ENCODE results near the gene RXRA.
"Not testable (repeated sequence)": the region's sequence is repeated elsewhere in the genome, so short reads cannot be mapped to it uniquely, and the experiment has no call there.

Gene RXRA

GRCh38 chr9:134294153-134295071 is 31.8 kb upstream of the RXRA start:
- FAIRE-seq, result no peak

DNA sequence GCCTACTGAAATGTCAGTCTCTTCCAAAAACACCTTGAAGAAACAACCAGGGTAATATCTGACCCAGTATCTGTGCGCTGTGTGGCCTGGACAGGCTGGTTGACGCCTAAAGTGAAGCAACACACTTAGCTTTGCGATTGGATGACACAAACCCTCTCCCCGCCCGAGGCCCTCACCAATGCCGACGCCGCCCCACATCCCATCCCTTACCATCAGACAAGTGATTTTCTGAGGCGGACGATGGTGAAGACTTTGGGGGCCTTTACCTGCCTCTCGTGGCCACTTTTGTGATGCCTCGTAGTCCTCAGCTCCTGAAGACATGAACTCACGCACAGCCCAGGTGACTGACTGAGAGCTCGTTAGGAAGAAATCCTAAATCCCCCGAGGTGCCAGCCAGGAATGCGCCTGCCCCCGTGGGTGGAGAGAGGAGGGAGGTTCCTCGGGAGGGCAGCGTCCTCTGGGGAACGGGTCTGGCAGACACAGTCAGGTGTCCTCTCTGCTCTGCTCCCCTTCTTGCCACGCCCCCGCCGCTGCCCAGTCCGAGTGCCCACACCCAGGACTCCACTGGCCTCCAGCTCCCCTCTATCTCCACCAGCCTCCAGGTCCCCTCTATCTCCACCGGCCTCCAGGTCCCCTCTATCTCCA is 31.0 kb upstream of the RXRA start:
- no peak for FAIRE-seq

GRCh38 chr9:134295746-134296250 is 30.5 kb upstream of the RXRA start:
- no peak for FAIRE-seq

DNA sequence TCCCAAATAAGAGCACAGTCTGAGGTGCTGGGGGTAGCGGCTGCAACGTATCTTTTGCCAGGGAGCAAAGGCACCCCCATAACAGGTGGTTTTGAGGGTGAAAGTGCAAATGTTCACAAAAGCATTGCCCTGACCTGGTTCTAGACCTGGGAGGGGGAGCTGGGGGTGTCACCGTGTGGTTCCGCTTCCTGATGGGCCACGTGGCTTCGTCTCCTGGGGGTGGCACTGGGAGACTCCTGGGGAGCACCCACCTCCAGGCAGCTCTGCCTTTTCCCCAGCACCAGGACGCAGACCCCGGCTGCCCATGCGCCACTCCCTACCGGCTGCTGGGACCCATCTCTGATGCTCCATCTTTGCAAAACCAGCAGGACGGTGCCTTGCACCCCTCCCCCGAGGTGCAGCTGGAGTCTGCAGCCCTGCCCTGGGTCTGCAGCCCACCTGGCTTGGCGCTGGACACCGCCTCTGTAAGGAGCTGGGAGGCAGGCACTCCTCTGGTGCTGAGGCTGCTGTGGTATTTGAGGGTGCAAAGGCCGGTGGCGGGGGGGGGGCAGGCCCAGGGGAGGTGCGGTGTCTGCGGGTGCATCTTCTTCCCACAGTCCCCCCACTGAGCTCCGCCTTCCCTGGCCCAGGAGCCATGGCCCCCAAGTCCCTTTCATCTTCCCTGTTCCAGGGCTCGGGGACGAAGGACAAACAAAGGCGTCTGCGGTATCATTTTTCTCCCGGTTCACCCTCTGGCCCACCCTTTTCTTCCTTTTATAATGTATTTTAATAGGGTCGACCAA is 29.8 kb upstream of the RXRA start:
- no peak for FAIRE-seq

GRCh38 chr9:134297083-134297410 is 29.2 kb upstream of the RXRA start:
- no peak for FAIRE-seq

- no peak for FAIRE-seq
Observed at GRCh38 chr9:134297576-134297975, 28.7 kb upstream of the RXRA start.

DNA sequence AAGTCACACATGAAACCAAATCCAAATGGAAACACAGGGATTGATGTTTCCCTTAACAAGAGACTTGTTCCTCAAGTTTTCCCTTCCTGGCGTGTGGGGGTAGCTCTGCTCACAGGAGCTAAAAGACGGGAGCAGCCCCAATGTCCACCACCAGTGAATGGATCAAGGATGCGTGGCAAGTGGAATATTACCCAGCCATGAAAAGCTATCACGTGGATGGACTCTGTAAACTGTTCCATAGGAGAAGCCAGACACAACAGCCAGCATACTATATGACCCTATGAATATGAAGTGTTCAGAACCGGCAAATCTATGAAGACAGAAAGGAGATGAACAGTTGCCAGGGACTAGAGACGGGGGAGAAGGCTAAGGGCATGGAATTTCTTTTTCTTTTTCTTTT is 28.3 kb upstream of the RXRA start:
- no peak for FAIRE-seq

DNA sequence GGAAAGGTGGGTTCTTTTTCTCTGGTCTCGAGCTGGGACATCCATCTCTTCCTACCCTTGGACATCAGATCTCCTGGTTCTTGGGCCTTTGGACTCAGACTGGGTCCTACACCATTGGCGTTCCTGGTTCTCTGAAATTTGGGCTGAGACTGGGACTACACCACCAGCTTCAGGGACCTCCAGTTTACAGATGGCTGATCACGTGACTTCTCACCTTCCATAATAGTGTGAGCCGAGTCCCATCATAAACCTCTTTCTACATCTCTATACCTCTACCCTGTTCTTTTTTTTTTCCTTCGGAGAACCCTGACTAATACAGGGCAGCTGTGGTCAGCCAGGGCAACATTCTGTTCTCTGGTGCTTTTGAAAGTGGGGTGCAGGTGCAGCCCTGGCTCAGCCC is 27.2 kb upstream of the RXRA start:
- FAIRE-seq, result no peak

GRCh38 chr9:134299883-134300282 is 26.4 kb upstream of the RXRA start:
- FAIRE-seq, result no peak

GRCh38 chr9:134301387-134302129 is 24.7 kb upstream of the RXRA start:
- FAIRE-seq, result no peak

GRCh38 chr9:134302130-134302817 is 24.0 kb upstream of the RXRA start:
- FAIRE-seq, result peak; percentile 87

DNA sequence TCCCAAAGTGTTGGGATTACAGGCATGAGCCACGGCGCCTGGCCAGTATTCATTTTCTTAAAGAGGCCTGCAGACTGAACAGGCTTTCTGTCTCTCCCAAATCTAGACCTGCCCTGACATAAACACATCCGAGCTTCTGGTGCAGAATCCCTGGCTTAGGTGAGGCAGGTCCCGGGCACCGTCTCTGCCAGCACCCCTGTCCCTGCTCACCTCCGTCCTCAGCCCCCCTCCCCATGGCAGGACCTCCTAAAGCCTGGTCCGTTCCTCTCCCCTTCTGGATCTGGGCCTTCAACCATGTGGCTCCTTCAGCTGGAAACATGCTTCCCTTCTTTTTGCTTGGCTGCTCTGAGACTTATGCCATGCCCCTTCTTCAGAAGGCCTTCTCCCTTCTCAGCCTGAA is 22.7 kb upstream of the RXRA start:
- no peak for FAIRE-seq

DNA sequence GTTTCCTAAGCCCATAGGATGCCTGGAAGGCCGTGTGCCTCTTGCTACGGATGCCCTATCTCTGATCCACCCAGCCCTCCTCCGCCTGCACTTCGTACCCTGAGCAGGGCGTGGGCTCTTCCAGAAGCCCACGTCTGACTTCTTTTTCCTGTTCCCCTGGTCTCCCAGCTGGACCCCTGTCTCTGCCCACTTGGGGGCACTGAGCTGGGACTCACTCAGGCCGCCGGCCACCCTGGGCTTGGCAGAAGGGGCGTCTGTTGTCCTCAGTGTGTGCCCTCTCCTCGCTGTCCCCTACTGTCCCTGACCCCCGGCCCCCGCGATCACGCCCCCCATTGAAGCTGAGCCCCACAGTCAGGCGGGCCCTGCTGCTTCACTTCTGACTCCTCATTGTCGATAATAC is 22.0 kb upstream of the RXRA start:
- FAIRE-seq, result no peak

DNA sequence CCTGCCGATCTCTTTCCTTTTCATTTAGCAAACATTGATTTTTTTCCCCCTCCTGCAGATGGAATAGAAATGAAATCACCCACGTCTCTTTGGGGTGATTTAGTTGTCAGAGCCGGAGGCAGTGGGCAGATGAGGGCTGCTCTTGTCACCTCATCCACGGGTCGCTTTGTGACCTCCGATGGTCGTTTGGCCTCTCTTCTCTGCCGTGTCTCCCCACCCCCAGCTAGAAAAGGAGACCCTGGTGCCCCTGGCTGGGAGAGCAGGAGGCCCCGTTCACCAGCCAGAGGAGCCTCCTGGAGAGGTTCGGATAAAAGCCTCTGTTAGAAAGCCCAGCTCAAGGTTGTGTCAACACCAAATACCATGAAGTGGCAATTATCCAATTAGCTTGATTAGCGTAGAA is 21.6 kb upstream of the RXRA start:
- FAIRE-seq, result no peak

DNA sequence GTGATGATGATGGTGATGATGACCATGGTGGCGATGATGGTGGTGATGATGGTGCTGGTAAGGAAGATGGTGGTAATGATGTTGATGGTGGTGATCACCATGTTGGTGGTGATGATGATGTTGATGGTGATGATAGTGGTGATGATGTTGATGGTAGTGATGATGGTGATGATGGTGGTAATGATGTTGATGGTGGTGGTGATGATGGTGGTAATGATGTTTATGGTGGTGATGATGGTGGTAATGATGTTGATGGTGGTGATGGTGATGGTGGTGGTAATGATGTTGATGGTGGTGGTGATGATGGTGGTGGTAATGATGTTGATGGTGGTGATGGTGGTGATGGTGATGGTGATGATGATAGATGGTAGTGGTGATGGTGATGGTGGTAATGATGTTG is 20.7 kb upstream of the RXRA start:
- FAIRE-seq, result no peak

- FAIRE-seq, result peak; percentile 26
Observed at GRCh38 chr9:134306042-134306441, 20.2 kb upstream of the RXRA start.

GRCh38 chr9:134306636-134307600 is 19.3 kb upstream of the RXRA start:
- FAIRE-seq, result no peak

DNA sequence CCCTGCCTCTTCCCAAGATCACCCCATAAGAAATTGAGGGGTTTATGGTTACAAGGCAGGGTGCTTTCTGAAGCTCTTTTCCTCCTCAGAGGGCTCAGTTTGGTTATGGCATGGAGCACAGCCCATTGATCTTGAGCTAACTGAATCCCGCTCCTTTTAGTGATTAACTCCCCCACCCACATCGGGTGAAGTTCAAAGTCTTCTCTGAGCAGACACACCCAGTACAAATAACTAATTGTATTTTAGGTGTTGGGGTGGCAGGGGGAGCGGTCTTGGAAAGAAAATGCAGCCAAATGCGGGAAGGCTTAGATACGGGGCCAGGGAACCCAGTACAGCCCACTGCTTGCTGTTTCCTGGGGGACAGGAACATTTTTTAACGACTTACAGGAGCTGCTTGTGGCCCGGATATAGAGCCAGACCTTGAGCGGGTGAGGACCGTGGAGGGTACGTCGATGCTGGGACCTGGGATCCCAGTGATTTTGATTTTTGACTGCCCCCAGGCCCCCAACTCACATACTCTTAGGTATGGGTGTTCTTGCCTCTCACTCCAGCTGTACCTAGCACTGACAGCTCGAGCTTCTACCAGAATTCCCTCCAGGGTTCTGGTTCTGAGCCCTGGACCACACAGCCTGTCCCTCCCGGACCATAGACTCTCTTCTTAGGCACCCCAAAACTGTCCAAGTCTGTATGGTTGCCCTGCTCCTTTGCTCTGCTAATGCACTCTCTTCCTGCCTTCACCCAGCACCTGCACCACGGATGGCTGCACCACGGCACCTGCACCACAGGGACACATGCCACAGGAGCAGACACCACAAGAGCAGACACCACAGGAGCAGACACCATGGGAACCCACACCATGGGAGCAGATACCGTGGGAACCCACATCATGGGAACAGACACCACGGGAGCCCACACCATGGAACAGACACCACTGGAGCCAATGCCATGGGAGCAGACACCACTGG is 18.3 kb upstream of the RXRA start:
- no peak for FAIRE-seq

DNA sequence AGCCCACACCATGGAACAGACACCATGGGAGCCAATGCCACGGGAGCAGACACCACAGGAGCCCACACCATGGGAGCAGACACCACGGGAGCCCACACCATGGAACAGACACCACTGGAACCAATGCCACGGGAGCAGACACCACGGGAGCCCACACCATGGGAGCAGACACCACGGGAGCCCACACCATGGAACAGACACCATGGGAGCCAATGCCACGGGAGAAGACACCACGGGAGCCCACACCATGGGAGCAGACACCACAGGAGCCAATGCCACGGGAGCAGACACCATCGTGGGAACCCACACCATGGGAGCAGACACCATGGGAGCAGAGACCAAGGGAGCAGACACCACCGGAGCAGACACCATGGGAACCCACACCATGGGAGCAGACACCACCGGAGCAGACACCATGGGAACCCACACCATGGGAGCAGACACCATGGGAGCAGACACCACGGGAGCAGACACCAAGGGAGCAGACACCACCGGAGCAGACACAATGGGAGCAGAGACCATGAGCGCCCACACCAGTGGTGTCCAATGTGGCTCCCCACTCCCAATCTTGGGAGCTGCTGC is 17.5 kb upstream of the RXRA start:
- FAIRE-seq, result not testable (repeated sequence)

All from endometrium (tissue), 2 donors.